Kidney tubule cell (primary cell): ENCODE data around the gene LRRC37B.
A peak's percentile ranks its signal among the peaks of the same experiment; 100 is the strongest.
"Not testable (repeated sequence)": the region's sequence is repeated elsewhere in the genome, so short reads cannot be mapped to it uniquely, and the experiment has no call there.

Source experiments
- DNase-seq: peaks from one replicate; pipeline ENCODE4 v3.0.0-alpha.2; 2018; ENCODE audit warnings: low spot score

LRRC37B gene

DNA sequence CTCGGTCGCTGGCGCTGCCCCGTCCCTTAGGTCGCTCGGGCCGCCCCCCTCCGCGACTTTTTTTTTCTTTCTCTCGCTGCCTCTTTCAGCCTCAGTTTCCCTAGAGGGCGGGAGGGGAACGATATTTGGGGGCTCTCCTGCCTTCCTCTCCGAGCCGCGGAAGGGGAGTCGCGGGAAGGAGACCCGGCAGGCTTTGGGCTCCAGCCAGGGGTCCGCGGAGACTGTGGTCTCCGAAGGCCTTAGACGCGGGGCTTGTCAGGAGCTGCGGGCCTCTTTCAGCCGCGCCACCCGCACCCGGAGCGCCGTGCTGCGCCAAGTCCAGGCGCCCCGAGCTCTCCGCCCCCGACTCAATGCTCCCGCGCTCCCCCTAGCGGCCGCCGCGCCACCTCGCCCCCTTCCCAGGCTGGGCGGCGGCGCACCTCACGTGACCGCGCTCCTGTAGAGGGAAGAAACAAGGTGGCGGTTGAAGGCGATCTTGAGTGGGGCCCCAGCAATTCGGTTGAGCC lies at the start of gene LRRC37B:
Gene LRRC37B (plus strand): TSS at position 427 of the 506 bp plus-strand sequence. CDS start 14,010 bp downstream, outside the sequence.
- peak; percentile 82 for DNase-seq

DNA sequence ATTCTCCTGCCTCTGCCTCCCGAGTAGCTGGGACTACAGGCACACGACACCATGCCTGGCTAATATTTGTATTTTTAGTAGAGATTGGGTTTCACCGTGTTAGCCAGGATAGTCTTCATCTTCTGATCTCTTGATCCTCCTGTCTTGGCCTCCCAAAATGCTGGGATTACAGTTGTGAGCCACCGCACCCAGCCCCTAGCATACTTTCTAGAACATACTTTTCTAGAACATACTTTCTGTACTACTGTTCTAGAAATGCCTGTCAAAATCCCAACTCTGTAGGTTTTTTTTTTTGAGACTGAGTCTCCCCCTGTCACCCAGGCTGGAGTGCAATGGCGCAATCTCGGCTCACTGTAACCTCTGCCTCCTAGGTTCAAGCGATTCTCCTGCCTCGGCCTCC lies 43.1 kb upstream of the LRRC37B start:
- DNase-seq = not testable (repeated sequence)

DNA sequence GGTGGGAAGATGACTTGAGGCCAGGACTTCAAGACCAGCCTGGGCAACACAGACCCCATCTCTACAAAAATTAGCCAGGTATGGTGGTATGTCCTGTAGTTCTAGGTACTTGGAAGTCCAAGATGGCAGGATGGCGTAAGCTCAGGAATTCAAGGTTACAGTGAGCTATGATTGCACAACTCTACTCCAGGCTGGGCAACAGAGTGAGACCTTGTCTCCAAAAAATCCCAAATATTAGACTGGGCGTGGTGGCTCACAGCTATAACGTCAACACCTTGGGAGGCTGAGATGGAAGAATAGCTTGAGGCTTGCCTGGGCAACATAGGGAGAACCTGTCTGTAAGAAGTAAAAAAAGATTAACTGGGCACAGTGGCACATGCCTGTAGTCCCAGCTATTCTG lies 39.5 kb upstream of the LRRC37B start:
- no peak for DNase-seq

DNA sequence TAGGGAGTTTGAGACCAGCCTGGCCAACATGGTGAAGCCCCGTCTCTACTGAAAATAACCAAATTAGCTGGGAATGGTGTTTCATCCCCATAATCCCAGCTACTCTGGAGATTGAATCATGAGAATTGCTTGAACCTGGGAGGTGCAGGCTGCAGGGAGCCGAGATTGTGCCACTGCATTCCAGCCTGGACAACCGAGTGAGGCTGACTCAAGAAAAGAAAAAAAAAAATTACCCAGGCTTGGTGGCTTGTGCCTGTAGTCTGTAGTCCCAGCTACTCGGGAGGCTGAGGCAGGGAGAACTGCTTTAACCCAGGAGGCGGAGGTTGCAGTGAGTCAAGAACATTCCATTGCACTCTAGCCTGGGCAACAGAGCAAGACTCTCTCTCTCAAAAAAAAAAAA lies 36.8 kb upstream of the LRRC37B start:
- not testable (repeated sequence) for DNase-seq

DNA sequence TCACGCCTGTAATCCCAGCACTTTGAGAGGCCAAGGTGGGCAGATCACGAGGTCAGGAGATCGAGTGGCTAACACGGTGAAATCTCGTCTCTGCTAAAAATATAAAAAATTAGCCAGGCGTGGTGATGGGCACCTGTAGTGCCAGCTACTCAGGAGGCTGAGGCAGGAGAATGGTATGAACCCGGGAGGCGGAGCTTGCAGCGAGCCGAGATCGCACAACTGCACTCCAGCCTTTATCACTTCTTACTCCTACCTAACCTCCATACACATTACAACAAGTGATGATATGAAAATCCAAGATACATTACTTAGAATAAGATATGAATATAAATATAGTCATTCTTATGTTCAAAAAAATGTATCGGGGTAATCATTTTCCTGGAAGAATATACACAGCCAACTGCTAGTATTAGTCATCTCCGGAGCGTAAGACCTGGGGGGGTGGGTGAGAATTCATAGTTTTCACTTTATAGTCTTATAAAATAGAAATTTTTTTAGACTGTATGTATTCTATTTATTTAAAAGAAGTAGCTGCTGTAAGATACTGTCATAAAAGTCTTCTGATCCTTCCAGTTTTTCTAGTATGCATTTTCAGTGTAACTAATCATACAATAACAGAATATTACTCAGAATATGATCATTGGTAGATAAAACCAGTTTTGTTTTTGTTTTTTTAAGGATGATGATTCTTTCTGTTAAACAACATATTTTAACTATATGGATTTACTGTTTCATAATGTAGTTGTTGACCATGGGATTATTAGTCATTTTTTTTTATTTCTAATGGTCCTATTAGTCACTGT lies 32.7 kb upstream of the LRRC37B start:
- not testable (repeated sequence) for DNase-seq

DNA sequence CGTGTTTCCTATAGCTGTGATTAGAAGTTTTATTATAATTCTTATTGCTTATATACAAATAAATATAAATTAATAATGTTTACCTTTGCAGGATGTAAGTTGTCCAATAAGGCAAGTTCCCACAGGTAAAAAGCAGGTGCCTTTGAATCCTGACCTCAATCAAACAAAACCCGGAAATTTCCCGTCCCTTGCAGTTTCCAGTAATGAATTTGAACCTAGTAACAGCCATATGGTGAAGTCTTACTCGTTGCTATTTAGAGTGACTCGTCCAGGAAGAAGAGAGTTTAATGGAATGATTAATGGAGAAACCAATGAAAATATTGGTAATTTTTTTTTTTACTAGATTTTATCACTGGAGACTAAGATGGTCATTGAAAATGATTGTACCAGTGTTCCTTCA lies 31.8 kb upstream of the LRRC37B start:
- not testable (repeated sequence) for DNase-seq

DNA sequence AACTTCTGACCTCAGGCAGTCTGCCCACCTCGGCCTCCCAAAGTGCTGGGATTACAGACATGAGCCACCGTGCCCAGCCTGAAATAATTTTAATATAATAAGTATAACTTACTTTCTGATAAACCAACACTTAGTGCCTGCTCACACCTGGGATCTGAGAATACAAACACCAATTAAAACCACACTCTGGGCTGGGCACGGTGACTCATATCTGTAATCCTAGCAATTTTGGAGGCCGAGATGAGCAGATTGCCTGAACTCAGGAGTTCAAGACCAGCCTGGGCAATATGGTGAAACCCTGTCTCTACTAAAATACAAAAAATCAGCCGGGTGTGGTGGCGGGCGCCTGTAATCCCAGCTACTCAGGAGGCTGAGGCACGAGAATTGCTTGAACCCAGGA lies 15.4 kb upstream of the LRRC37B start:
- not testable (repeated sequence) for DNase-seq

DNA sequence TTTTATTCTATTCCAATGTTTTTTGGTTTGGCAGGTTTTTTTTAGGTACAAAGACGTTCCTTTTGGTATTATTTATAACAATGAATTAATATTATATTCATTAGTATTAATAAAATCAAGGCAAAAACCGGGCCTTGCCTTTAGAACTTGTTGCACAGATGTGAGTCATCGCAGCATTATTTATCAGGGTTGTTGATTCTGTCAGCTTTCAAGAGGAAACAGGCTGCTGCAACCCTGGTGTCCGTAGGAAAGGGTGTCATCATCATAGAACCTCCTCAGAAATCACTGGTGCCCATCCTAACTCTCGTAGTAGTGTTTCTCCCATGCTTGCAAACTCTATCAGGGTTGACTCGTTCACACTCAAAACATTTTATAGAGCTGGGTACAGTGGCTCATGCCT lies 10.2 kb upstream of the LRRC37B start:
- no peak for DNase-seq

DNA sequence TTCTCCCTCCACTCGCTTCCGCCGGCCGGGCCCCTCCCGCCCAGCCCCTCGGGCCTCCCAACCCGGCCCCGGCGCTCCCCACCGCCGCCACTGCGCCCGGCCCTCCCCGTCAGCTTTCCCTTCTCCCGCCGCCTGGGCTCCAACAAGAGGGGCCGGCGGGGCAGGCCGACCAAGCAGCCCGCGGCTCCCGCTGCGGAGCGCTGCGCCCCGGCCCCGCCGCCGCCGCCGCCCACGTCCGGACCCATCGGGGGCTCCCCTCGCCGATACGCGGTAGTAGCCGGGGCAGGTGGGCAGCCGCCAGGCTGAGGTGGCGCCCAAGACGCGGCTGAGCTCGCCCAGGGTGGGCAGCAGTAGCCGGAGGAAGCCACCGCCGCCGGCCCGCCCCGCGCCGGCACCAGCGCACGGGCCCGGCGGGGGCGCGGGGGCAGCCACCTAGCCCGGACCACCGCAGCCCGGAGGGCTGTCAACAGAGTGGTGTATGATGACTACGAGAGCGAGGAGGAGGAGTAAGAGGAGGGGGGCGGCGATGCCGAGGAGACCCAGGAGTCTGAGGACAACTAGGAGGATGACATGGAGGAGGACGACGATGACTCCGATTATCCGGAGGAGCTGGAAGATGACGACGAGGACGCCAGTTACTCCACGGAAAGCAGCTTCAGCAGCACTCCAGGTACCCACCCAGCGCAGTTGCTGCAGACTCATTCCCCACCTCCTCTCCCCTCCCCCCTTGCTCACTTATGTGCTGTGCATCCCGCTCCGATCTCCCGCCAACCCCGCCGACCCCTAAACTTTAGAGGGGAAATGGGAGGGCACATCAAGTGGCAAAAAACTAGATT lies 498 bp downstream of the LRRC37B start:
- DNase-seq = peak; percentile 25

DNA sequence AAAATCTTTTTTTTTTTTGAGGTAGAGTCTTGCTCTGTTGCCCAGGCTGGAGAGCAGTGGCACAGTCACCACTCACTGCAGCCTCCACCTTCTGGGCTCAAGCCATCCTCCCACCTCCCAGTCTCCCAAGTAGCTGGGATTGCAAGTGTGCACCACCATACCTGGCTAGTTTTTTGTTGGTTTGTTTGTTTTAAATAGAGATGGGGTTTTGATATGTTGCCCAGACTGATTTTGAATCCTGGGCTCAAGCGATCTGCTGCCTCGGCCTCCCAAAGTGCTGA lies 2.0 kb downstream of the LRRC37B start:
- no peak for DNase-seq

DNA sequence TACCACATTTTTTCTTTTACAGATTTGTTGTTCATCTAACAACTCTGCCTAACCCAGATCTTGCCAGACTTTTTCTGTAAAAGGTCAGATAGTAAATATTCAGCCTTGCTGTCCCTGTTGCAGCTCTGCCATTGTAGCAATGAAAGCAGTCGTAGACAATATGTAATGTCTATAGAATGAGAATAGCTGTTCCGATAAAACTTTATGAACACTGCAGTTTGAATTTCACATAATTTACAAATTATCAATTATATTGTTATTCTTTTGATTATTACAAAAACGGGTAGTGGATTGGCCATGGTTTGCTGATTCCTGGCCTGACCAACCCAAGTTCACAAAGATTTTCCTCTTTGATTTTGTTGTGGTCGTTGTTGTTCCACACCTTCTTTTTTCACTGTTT lies 2.9 kb downstream of the LRRC37B start:
- no peak for DNase-seq

DNA sequence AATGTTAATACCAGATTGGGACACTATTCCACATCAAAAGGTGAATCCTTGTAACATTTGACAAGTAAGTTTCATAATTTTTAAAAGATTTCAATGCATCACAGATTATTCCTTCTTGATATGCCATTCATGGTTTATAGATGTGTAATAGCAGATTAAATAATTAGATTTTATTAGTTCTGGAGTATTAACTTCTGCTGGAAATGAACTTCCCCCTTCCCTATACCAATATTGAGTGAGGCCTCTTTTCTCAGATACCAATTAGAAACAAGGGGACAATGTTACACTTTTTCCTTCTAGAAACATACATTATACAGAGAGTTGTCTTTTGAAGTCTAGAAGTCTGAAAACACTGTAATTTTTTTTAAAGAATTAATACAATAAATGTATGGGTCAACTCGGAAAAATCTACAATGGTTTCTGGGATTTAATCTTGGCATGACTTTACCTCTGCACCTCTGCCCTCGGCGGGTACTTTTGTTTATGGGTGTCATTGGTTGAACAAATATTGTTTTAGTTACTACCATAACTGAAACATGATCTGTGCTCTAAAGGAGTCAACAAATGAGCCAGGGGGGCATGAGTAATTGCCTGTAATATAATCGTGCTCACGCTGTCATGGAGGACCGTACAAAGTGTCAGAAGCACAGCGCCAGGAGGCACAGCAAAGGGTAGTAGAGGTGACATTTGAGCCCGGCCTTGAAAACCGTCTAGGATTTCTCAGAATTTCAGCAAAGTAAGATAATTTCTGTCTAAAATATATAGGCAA lies 8.2 kb downstream of the LRRC37B start:
- peak; percentile 37 for DNase-seq

DNA sequence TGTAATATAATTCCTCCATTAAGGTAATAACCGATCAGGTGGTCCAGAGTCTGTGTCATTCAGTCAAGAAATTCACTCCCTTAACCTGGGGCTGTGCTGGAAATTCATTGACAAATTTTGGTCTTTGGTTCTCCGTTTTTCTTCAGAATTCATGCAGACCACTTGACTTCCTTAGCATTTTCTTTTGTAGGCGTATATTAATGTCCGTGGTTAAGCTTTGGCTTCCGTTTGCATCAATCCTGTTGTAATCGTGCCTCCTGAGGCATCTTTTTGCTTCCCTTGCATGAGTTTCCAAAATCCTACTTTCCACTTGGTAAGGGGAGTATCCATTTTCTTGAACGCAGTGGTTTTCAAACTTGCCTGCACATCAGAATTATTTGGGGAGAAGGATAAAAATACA lies 9.0 kb downstream of the LRRC37B start:
- no peak for DNase-seq

DNA sequence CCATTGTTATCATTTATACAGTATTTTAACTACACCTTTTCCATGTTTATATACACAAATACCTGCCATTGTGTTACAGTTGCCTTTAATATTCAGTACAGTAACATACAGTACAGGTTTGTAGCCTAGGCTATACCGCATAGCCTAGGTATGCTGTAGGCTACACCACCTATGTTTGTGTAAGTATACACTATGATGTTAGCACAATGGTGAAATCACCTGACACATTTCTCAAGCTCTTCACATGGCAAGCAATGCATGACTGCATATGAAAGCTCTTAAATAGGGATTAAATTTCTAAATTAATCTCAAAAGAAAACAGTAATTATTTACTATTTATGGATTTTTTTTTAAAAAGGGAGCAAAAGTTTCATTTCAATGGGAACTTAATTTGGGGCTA lies 12.0 kb downstream of the LRRC37B start:
- DNase-seq = no peak

DNA sequence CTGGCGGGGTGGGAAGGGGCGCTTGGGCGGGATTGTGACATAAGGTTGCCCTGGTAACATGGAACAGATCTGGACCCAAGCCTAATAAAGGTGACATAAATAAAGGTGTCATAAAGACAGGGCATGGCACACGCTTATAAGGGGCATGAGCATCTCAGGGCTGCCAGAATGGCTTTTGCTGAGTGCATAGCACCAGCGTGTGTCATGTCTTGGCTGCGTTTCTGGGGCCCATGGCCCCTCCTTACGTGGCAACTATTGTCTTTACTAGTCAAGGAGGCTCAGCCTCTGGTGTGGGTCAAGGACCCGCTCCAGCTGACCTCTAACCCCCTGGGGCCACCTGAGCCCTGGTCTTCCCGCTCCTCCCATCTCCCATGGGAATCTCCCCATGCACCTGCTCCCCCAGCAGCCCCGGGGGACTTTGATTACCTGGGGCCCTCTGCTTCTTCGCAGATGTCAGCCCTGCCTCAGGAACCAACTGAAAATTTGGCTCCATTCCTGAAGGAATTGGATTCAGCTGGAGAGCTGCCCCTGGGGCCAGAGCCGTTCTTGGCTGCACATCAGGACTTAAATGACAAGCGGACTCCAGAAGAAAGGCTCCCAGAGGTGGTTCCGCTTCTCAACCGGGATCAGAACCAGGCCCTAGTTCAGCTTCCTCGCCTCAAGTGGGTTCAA lies 13.9 kb downstream of the LRRC37B start:
- no peak for DNase-seq

DNA sequence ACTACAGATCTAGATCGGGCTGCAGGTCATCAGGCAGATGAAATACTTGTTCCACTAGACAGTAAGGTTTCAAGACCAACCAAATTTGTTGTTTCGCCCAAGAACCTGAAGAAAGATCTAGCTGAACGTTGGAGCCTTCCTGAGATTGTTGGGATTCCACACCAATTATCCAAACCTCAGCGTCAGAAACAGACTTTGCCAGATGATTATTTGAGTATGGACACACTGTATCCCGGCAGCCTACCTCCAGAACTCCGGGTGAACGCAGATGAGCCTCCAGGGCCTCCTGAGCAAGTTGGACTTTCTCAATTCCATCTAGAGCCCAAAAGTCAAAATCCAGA lies 14.4 kb downstream of the LRRC37B start:
- no peak for DNase-seq

DNA sequence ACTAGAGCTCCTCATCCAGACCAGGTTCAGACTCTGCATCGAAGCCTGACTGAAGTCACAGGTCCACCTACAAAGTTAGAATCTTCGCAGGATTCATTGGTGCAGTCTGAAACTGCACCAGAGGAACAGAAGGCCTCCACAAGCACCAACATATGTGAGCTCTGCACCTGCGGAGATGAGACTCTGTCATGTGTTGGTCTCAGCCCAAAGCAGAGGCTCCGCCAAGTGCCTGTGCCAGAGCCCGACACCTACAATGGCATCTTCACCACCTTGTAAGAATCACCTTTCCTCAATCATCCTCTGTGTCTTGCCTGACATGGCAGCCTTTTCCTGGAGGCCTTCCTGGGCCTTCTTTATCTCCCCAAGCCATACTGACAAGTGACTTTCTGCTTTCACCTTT lies 15.4 kb downstream of the LRRC37B start:
- DNase-seq = not testable (repeated sequence)

DNA sequence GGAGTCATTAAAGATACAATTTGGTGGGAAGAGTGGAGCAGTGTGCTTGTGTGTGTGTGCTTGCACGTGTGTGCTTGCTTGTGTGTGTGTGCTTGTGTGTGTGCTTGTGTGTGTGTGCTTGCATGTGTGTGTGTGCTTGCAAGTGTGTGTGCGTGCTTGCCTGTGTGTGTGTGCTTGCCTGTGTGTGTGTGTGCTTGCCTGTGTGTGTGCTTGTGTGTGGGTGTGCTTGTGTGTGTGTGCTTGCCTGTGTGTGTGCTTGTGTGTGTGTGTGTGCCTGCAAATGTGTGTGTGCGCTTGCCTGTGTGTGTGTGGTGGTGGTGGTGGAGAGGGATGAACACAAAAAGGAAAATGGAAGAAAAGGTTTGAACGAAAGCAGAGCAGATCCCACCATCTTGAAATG lies 20.1 kb downstream of the LRRC37B start:
- DNase-seq = not testable (repeated sequence)

DNA sequence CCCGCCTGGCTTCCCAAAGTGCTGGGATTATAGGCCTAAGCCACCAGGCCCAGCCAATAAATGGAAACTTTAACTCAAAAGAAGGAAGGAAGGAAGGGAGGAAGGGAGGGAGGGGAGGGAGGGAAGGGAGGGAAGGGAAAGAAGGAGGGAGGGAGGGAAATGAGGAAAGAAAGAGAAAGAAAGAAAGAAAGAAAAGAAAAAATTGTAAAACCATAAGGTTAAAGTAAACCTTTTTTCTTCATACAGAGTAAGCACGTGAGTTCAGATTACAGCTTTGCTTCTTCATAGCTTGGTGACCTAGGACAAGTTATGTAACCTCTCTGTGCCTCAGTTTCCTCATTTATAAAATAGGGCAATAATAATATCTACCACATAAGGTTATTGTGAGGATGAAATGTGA lies 26.0 kb downstream of the LRRC37B start:
- no peak for DNase-seq

DNA sequence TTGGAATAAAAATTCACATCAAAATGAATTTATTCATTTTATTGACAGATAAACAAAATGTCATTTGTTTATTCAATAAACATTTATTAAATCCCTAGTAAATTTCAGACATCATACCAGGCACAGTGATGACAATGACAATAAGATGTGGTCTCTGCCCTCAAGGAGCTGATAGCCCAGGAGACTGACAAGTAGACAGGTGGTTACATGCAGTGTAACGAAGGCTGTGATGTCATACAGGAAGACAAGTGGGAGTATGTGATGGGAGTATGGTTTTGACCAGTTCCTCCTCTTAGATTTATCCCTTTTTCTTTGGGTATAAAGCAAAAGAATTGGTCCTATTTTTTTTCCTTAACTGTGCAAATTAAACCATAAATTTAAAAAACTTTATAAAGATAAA lies 26.6 kb downstream of the LRRC37B start:
- not testable (repeated sequence) for DNase-seq

DNA sequence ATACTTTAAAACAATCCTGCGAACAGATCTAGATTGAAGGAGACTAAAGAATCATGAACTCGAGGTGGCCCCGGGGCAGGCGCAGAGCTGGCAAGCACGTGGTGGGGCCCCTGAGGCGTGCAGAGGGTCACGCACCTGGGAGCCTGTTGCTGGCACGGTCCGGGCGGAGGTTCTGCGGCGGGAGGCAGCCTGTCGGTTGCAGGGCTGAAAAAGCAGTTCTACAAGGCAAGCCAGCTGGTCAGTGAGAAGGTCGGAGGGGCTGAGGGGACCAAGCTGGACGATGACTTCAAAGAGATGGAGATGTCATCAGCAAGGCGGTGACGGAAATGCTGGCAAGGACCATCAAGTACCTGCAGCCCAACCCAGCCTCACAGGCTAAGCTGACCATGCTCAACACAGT lies 33.1 kb downstream of the LRRC37B start:
- DNase-seq = not testable (repeated sequence)

DNA sequence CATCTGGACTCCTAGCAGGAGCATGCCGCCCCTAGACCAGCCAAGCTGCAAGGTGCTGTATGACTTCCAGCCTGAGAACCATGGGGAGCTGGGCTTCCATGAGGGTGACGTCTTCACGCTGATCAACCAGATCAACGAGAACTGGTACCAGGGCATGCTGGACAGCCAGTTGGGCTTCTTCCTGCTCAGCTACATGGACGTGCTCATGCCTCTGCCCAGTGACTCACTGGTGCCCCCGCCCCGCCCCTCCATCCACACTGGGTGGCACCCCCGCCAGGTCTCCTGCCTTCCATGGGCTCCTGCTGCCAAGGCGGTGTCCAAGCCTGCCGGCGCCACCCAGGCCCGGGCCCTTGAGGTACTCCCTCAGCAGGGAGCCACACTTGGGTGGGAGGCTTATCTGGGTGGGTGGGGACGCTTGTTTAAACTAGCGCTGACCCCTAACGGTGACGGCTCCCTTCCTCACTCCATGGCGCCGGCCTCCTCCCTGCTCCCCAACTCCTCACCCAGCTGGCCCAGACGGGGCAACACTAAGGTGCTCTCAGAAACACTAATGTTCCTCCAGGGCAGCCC lies 34.2 kb downstream of the LRRC37B start:
- DNase-seq = not testable (repeated sequence)
